ENCODE results near the gene YY1AP1.
"Not testable (repeated sequence)": the region's sequence is repeated elsewhere in the genome, so short reads cannot be mapped to it uniquely, and the experiment has no call there.

The YY1AP1 gene

DNA sequence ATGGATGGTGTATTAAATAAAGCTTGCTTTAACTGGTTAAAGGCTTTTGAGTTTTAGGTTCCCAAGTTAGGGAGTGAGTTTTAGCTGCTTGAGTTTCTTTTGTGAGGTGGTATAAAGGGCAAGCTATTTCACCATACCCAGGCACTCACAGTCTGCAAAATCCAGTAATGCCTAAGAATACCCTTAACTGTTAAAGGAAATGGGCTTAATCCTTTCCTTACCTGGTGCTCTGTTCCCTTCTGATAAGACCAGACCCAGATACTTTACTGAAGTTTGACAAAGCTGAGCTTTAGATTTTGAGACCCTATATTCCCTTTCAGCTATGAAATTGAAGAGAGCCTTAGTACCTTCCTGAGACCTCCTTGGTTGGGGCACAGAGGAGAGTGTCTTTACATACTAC lies 48.2 kb downstream of the YY1AP1 start:
- H3K9ac ChIP-seq (ENCODE audit: low read length) = no peak overlapping the region
- no peak overlapping the region for H3K4me2 ChIP-seq (ENCODE audit: low read length)
- H4K20me1 ChIP-seq (ENCODE audit: insufficient read depth, low read length) = no peaks in the 10 kb centered on the region
- H3K27ac ChIP-seq (ENCODE audit: low read length) = no peak overlapping the region
- peaks cover 8% of the 10 kb centered on the region for H3K4me1 ChIP-seq (ENCODE audit: low read length)
- H3K79me2 ChIP-seq (ENCODE audit: low read length) = no peaks in the 10 kb centered on the region
- no peak overlapping the region for H2AFZ ChIP-seq (ENCODE audit: low read depth, low read length)
- TF ChIP-seq, protein P1, sequence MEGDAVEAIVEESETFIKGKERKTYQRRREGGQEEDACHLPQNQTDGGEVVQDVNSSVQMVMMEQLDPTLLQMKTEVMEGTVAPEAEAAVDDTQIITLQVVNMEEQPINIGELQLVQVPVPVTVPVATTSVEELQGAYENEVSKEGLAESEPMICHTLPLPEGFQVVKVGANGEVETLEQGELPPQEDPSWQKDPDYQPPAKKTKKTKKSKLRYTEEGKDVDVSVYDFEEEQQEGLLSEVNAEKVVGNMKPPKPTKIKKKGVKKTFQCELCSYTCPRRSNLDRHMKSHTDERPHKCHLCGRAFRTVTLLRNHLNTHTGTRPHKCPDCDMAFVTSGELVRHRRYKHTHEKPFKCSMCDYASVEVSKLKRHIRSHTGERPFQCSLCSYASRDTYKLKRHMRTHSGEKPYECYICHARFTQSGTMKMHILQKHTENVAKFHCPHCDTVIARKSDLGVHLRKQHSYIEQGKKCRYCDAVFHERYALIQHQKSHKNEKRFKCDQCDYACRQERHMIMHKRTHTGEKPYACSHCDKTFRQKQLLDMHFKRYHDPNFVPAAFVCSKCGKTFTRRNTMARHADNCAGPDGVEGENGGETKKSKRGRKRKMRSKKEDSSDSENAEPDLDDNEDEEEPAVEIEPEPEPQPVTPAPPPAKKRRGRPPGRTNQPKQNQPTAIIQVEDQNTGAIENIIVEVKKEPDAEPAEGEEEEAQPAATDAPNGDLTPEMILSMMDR (IDR thresholded peaks at IDR 0.05; ENCODE audit: low read depth, low read length) = no peak
- TF ChIP-seq EZH2phosphoT487 (IDR thresholded peaks at IDR 0.05; ENCODE audit: low read depth) = no peak
- peaks cover 9% of the 10 kb centered on the region for H3K36me3 ChIP-seq (replicated peaks; ENCODE audit: low read depth, low read length)
- H3K27me3 ChIP-seq (ENCODE audit: low read depth, low read length) = no peaks in the 10 kb centered on the region
- H3K4me3 ChIP-seq (ENCODE audit: low read length) = no peak overlapping the region
- H3K9me3 ChIP-seq (ENCODE audit: insufficient read depth, low read length) = peaks cover 18% of the 10 kb centered on the region

DNA sequence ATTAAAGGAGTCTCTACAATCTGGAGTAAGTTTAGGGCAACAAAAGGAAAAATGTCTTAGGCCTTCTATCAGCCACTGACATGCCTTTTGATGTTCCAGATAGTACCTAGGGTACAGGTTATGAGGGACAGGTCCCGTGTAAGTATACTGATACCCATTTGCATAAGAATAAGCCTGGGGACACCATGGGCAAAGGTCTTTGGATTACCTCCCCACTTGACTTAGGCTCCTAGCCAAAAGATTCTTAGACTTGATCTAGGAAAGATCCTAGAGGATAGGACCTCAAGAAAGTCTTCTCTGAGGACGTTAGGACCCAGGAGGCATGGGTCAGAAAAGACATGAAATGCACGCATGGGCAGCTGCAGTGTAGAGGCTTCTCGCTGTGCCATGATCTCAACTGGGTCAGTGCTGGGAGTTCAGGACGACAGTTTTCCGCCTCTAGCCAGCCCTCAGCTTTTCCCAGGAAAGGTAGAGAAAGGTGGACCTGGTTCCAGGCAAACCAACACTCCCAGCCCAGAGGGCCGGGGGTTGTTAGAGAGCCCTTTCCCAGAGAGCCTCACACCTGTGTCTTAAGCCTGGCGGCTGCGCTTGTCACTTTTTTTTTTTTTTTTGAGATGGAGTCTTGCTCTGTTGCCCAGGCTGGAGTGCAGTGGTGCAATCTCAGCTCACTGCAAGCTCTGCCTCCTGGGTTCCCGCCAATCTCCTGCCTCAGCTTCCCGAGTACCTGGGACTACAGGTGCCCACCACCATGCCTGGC lies 52.0 kb downstream of the YY1AP1 start:
- Histone ChIP-seq H2AFZ (ENCODE audit: low read depth, low read length) (0 out of 2 replicates have a peak overlapping the region, but pooled peaks have one; percentile 100), H3K36me3 (replicated peaks; ENCODE audit: low read depth, low read length) (peaks cover 1% of the 10 kb centered on the region), H3K4me3 (ENCODE audit: low read length) (peak overlapping the region; percentile 83), H3K9ac (ENCODE audit: low read length) (no peak overlapping the region; the same call in 1 of the 2 replicates), H3K4me1 (ENCODE audit: low read length) (peaks cover 8% of the 10 kb centered on the region), H3K27ac (ENCODE audit: low read length) (no peak overlapping the region), H3K27me3 (ENCODE audit: low read depth, low read length) (no peaks in the 10 kb centered on the region), H3K4me2 (ENCODE audit: low read length) (peak overlapping the region; percentile 99), H4K20me1 (ENCODE audit: insufficient read depth, low read length) (no peaks in the 10 kb centered on the region), H3K79me2 (ENCODE audit: low read length) (no peaks in the 10 kb centered on the region), H3K9me3 (ENCODE audit: insufficient read depth, low read length) (peaks cover 3% of the 10 kb centered on the region; the same call in 1 of the 2 replicates)
- TF ChIP-seq, protein P1 (IDR thresholded peaks at IDR 0.05; ENCODE audit: low read depth, low read length) = no peak
- no peak for TF ChIP-seq EZH2phosphoT487 (IDR thresholded peaks at IDR 0.05; ENCODE audit: low read depth)

DNA sequence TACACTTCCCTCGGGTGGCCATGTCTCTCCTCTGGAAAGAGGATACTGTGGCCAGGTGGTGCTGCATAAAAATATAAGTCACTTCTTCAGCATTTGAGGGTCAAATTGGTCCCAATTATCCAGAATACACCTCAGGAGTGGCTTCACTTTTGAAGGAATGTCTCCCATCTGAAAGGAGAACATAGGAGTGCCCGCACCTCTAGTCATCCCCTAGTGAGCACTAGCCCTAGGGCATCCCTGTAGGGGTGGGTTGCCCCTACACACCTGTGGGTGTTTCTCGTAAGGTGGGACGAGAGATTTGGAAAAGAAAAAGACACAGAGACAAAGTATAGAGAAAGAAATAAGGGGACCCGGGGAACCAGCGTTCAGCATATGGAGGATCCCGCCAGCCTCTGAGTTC lies 62.1 kb downstream of the YY1AP1 start:
- not testable (repeated sequence) for H4K20me1 ChIP-seq (ENCODE audit: insufficient read depth, low read length); H3K4me3 ChIP-seq (ENCODE audit: low read length); H3K4me1 ChIP-seq (ENCODE audit: low read length); H3K27me3 ChIP-seq (ENCODE audit: low read depth, low read length); H2AFZ ChIP-seq (ENCODE audit: low read depth, low read length); H3K9ac ChIP-seq (ENCODE audit: low read length); H3K36me3 ChIP-seq (replicated peaks; ENCODE audit: low read depth, low read length); H3K9me3 ChIP-seq (ENCODE audit: insufficient read depth, low read length); H3K4me2 ChIP-seq (ENCODE audit: low read length); H3K79me2 ChIP-seq (ENCODE audit: low read length); H3K27ac ChIP-seq (ENCODE audit: low read length)

- H3K4me3 ChIP-seq (ENCODE audit: low read length) = no peak overlapping the region
- H3K4me1 ChIP-seq (ENCODE audit: low read length) = no peaks in the 10 kb centered on the region
- H3K27me3 ChIP-seq (ENCODE audit: low read depth, low read length) = no peaks in the 10 kb centered on the region
- no peaks in the 10 kb centered on the region for H3K79me2 ChIP-seq (ENCODE audit: low read length)
- H2AFZ ChIP-seq (ENCODE audit: low read depth, low read length) = no peak overlapping the region
- no peak overlapping the region for H3K4me2 ChIP-seq (ENCODE audit: low read length)
- H3K9me3 ChIP-seq (ENCODE audit: insufficient read depth, low read length) = no peaks in the 10 kb centered on the region
- no peaks in the 10 kb centered on the region for H4K20me1 ChIP-seq (ENCODE audit: insufficient read depth, low read length)
- H3K36me3 ChIP-seq (replicated peaks; ENCODE audit: low read depth, low read length) = no peaks in the 10 kb centered on the region
- no peak overlapping the region for H3K27ac ChIP-seq (ENCODE audit: low read length)
- no peak for TF ChIP-seq EZH2phosphoT487 (IDR thresholded peaks at IDR 0.05; ENCODE audit: low read depth)
- TF ChIP-seq, protein P1 (IDR thresholded peaks at IDR 0.05; ENCODE audit: low read depth, low read length) = no peak
- H3K9ac ChIP-seq (ENCODE audit: low read length) = no peak overlapping the region
Observed at GRCh38 chr1:155623357-155623756, 65.2 kb downstream of the YY1AP1 start.
